Measurements from ENCODE around the gene PPP2R3B. TPM values are rescaled to one million over a fixed set of nuclear protein-coding genes. Genes with fewer than 3 reads are reported as not detected.

PPP2R3B gene
- total and polyA plus RNA-seq, 2 of the 13 experiments (the other 11 are each of a cell fraction or from before 2014, with no cell fraction given), result 17.0 to 21.4 TPM

- no peak for TF ChIP-seq ZNF513 (CRISPR knock-in tag; conservative IDR thresholded peaks at IDR 0.05)
- no peak for TF ChIP-seq NR2F2 (IDR thresholded peaks at IDR 0.05; ENCODE audit: borderline replicate concordance, low read depth)
- TF ChIP-seq TCF7 (IDR thresholded peaks at IDR 0.05; ENCODE audit: low read depth), result no peak
- TF ChIP-seq ZNF619 (CRISPR knock-in tag; IDR thresholded peaks at IDR 0.05), result no peak
- no peak for TF ChIP-seq WIZ (CRISPR knock-in tag; IDR thresholded peaks at IDR 0.05)
- no peak for TF ChIP-seq SP140L (CRISPR knock-in tag; IDR thresholded peaks at IDR 0.05; ENCODE audit: borderline replicate concordance)
- no peak for TF ChIP-seq NCOA1 (CRISPR knock-in tag; IDR thresholded peaks at IDR 0.05)
- no peak for TF ChIP-seq PHF5A (CRISPR knock-in tag; IDR thresholded peaks at IDR 0.05; ENCODE audit: low read depth, unreplicated experiment)
- TF ChIP-seq NR2C2 (CRISPR knock-in tag; IDR thresholded peaks at IDR 0.05; ENCODE audit: borderline replicate concordance), result no peak
- no peak for TF ChIP-seq MXD3 (CRISPR knock-in tag; IDR thresholded peaks at IDR 0.05)
- TF ChIP-seq SRSF1 (optimal IDR thresholded peaks at IDR 0.05; ENCODE audit: low read depth, low read length), result no peak
- no peak for TF ChIP-seq TRIM22 (IDR thresholded peaks at IDR 0.05)
- 0 out of 2 replicates have a peak, but pooled peaks have one; percentile 16 for TF ChIP-seq DZIP1 (CRISPR knock-in tag; IDR thresholded peaks at IDR 0.05)
- no peak for TF ChIP-seq ZNF235 (CRISPR knock-in tag; IDR thresholded peaks at IDR 0.05; ENCODE audit: borderline replicate concordance)
- no peak for TF ChIP-seq SOX13 (IDR thresholded peaks at IDR 0.05)
- 0 out of 4 replicates have a peak, but pooled peaks of 1 of the 2 experiments have one; percentile 37 for TF ChIP-seq SOX13 (CRISPR knock-in tag; conservative IDR thresholded peaks at IDR 0.05 in 1 of 2, IDR thresholded peaks at IDR 0.05 in 1 of 2)
- TF ChIP-seq MEF2D (CRISPR knock-in tag; IDR thresholded peaks at IDR 0.05), result no peak
- no peak for TF ChIP-seq ZNF567 (CRISPR knock-in tag; IDR thresholded peaks at IDR 0.05; ENCODE audit: borderline replicate concordance)
- TF ChIP-seq EED (CRISPR knock-in tag; IDR thresholded peaks at IDR 0.05), result no peak
- TF ChIP-seq ATF1 (CRISPR knock-in tag; IDR thresholded peaks at IDR 0.05), result no peak
- TF ChIP-seq TOE1 (CRISPR knock-in tag; IDR thresholded peaks at IDR 0.05), result no peak
- no peak for TF ChIP-seq RORA (CRISPR knock-in tag; IDR thresholded peaks at IDR 0.05)
- TF ChIP-seq ATRX (CRISPR knock-in tag; IDR thresholded peaks at IDR 0.05; ENCODE audit: borderline replicate concordance), result no peak
- no peak for TF ChIP-seq HMG20A (CRISPR knock-in tag; IDR thresholded peaks at IDR 0.05; ENCODE audit: borderline replicate concordance)
- TF ChIP-seq FOSL2 (CRISPR knock-in tag; IDR thresholded peaks at IDR 0.05), result no peak
- peak; percentile 69 for TF ChIP-seq CCAR2 (optimal IDR thresholded peaks at IDR 0.05; ENCODE audit: low read depth, low read length)
These were observed 68.5 kb downstream of the PPP2R3B start (continued) for GRCh38 chrX:318068-318738.

Data from HepG2 (cell line).